OCI-LY3 (cell line): ENCODE results near the gene TSC22D1.

ENCODE experiments used
- H2AFZ ChIP-seq: fragments of 200-600, 300-600 bp; shearing (Covaris generic); 2 replicates; pipeline ENCODE4 v1.6.0; 2014; ENCODE audit warnings: antibody characterized with exemption, low read depth, low read length
- H3K27ac ChIP-seq: fragments of 200-600, 300-600 bp; sonication (generic); 2 replicates; pipeline ENCODE4 v1.5.1; 2014; ENCODE audit warnings: mild to moderate bottlenecking, low read length, moderate library complexity, mixed read lengths
- H3K27me3 ChIP-seq: fragments of 200-600, 300-600 bp; sonication (generic); 2 replicates; pipeline ENCODE4 v1.6.1; 2014; ENCODE audit warnings: low read depth, low read length, mixed read lengths
- H3K36me3 ChIP-seq: fragments of 200-600, 300-600 bp; sonication (generic); replicated peaks from 2 replicates; pipeline ENCODE3; 2014; ENCODE audit warnings: low read depth, low read length, mixed read lengths
- H3K4me1 ChIP-seq: fragments of 300-600, 200-600 bp; sonication (generic); 2 replicates; pipeline ENCODE4 v1.6.1; 2014; ENCODE audit warnings: low read length, mixed read lengths
- H3K4me2 ChIP-seq: fragments of 200-600, 300-600 bp; sonication (generic); 2 replicates; pipeline ENCODE4 v1.6.1; 2014; ENCODE audit warnings: low read length, mixed read lengths
- H3K4me3 ChIP-seq: fragments of 300-600, 200-600 bp; sonication (generic); 2 replicates; pipeline ENCODE4 v1.5.1; 2014; ENCODE audit warnings: antibody characterized with exemption, mild to moderate bottlenecking, low read length, moderate library complexity
- H3K79me2 ChIP-seq: fragments of 300-600, 200-600 bp; shearing (Covaris generic); 2 replicates; pipeline ENCODE4 v1.6.1; 2014; ENCODE audit warnings: mild to moderate bottlenecking, low read length, mixed read lengths
- H3K9ac ChIP-seq: fragments of 300-600, 200-600 bp; shearing (Covaris generic); 2 replicates; pipeline ENCODE4 v1.6.0; 2014; ENCODE audit warnings: mild to moderate bottlenecking, low read length, moderate library complexity
- H3K9me3 ChIP-seq: fragments of 200-600, 300-600 bp; shearing (Covaris generic); 2 replicates; pipeline ENCODE4 v1.6.1; 2014; ENCODE audit warnings: low read length, mixed read lengths; ENCODE audit not compliant: insufficient read depth
- H4K20me1 ChIP-seq: fragments of 200-600, 300-600 bp; sonication (generic); 2 replicates; pipeline ENCODE4 v1.6.1; 2016; ENCODE audit warnings: low read length, mixed read lengths; ENCODE audit not compliant: insufficient read depth
- EZH2phosphoT487 ChIP-seq: fragments of 200-600 bp; shearing (Covaris generic); IDR thresholded peaks from 2 replicates; pipeline ENCODE4 v1.6.1; 2018; ENCODE audit warnings: antibody characterized with exemption, mixed run types, low read depth
- TF ChIP-seq, protein P1 (sequence below): fragments of 200-600, 300-600 bp; sonication (generic); IDR thresholded peaks from 2 replicates; pipeline ENCODE4 v1.5.1; 2014; ENCODE audit warnings: antibody characterized with exemption, low read length, low read depth

Gene TSC22D1

DNA sequence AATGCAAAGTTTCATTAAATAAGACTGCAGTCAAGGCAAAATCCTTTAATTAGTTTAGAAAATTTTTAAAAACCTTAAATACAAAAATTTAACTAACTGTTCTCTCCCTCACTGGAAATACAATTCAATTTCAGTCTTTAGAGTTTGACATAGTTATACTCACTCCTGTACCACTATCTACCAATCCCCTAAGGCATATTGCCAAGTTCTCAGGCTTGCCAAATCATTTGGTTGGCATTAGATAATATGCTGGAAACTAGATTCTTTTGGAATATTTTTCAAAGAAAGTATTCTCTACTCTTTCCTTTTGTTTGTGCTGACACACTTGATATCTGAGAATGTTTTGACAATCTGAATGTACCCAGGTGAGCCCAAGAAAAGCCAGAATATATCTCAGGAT, 77.2 kb downstream of the TSC22D1 start:
- no peak overlapping the region for H3K4me3 ChIP-seq
- peaks cover 6% of the 10 kb centered on the region for H3K9me3 ChIP-seq
- H2AFZ ChIP-seq: no peak overlapping the region
- H3K27me3 ChIP-seq: no peaks in the 10 kb centered on the region
- no peak for TF ChIP-seq EZH2phosphoT487
- TF ChIP-seq, protein P1, sequence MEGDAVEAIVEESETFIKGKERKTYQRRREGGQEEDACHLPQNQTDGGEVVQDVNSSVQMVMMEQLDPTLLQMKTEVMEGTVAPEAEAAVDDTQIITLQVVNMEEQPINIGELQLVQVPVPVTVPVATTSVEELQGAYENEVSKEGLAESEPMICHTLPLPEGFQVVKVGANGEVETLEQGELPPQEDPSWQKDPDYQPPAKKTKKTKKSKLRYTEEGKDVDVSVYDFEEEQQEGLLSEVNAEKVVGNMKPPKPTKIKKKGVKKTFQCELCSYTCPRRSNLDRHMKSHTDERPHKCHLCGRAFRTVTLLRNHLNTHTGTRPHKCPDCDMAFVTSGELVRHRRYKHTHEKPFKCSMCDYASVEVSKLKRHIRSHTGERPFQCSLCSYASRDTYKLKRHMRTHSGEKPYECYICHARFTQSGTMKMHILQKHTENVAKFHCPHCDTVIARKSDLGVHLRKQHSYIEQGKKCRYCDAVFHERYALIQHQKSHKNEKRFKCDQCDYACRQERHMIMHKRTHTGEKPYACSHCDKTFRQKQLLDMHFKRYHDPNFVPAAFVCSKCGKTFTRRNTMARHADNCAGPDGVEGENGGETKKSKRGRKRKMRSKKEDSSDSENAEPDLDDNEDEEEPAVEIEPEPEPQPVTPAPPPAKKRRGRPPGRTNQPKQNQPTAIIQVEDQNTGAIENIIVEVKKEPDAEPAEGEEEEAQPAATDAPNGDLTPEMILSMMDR: no peak
- no peaks in the 10 kb centered on the region for H3K4me1 ChIP-seq
- H3K79me2 ChIP-seq: no peaks in the 10 kb centered on the region
- H3K36me3 ChIP-seq: peaks cover 5% of the 10 kb centered on the region
- no peak overlapping the region for H3K27ac ChIP-seq
- no peak overlapping the region for H3K4me2 ChIP-seq
- no peak overlapping the region for H3K9ac ChIP-seq
- H4K20me1 ChIP-seq: no peaks in the 10 kb centered on the region

DNA sequence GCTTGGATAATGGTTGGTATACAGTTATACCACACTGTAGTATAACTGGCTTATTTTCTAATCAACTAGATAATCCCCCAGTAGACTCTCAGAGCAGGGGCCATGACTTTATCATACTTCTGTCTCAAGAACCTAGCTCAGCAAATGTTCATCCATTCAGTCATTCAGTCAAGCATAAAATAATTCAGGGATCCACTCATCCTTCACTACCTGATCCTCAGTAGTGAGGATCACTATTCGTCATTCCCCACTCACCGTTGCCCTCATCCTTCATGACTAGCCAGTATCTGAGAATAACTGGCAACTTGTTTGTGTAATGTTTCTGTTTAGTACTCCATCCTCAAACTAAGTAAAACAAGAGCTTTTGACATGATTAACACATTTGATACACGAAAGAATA, 77.6 kb downstream of the TSC22D1 start:
- peaks cover 5% of the 10 kb centered on the region for H3K36me3 ChIP-seq
- no peak overlapping the region for H3K9ac ChIP-seq
- H3K27ac ChIP-seq: no peak overlapping the region
- TF ChIP-seq EZH2phosphoT487: no peak
- TF ChIP-seq, protein P1: no peak
- H3K27me3 ChIP-seq: no peaks in the 10 kb centered on the region
- no peak overlapping the region for H3K4me3 ChIP-seq
- H2AFZ ChIP-seq: no peak overlapping the region
- H3K4me2 ChIP-seq: no peak overlapping the region
- no peaks in the 10 kb centered on the region for H3K79me2 ChIP-seq
- H3K4me1 ChIP-seq: no peaks in the 10 kb centered on the region
- no peaks in the 10 kb centered on the region for H4K20me1 ChIP-seq
- peaks cover 6% of the 10 kb centered on the region for H3K9me3 ChIP-seq

DNA sequence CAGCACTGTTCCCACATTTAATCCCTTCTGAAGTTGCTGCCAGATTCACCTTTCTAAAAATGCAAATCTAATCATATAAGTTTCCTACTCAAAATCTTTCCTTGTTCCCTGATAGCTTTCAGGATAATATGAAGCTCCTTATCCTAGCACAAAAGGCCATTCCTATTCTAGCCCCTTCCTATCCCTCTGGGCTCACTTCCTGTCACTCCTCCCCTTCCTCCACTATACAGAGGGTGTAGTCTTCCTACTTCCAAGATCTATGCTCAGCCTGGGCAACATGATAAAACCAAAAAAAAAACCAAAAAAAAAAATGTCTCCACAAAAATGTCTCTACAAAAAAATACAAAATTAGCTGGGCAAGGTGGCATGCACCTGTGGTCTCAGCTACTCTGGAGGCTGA, 78.3 kb downstream of the TSC22D1 start:
- no peak overlapping the region for H3K9ac ChIP-seq
- no peaks in the 10 kb centered on the region for H3K27me3 ChIP-seq
- no peak overlapping the region for H2AFZ ChIP-seq
- H3K4me3 ChIP-seq: no peak overlapping the region
- H3K4me1 ChIP-seq: no peaks in the 10 kb centered on the region
- H3K79me2 ChIP-seq: no peaks in the 10 kb centered on the region
- no peak overlapping the region for H3K27ac ChIP-seq
- peaks cover 5% of the 10 kb centered on the region for H3K36me3 ChIP-seq
- TF ChIP-seq, protein P1: no peak
- TF ChIP-seq EZH2phosphoT487: no peak
- no peak overlapping the region for H3K4me2 ChIP-seq
- H3K9me3 ChIP-seq: peaks cover 6% of the 10 kb centered on the region
- no peaks in the 10 kb centered on the region for H4K20me1 ChIP-seq

DNA sequence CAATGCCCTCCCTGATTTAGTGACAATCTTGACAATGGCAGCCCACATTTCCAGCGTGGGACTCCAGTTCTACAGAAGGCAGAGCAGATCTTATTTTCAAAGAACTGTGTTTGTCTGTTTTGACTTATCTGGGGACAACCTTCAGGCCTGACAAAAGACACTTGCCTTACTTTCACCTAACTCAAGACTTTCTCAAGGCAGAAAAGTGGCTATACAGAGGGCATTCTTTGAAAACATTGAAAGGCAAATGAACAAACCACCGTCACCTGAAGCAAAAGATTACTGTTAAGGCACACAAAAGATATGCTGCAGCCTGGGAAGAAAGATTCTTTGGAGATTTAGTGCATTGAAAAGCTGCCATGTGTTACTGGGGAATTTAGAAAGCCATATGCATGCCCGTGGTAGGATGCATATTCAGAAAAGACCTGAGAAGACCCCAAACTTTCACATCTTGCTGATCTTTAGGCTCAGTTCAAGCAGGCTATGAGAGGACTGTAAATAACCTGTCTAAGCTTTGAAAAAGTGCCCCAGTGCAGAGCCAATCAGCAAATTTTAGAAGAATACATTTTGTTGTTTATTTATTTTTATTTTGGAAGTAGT, 82.8 kb downstream of the TSC22D1 start:
- peaks cover 6% of the 10 kb centered on the region for H3K9me3 ChIP-seq
- H3K27me3 ChIP-seq: no peaks in the 10 kb centered on the region
- H3K9ac ChIP-seq: no peak overlapping the region
- TF ChIP-seq, protein P1: no peak
- no peak for TF ChIP-seq EZH2phosphoT487
- H3K36me3 ChIP-seq: peaks cover 5% of the 10 kb centered on the region
- H3K79me2 ChIP-seq: no peaks in the 10 kb centered on the region
- no peak overlapping the region for H2AFZ ChIP-seq
- no peak overlapping the region for H3K4me2 ChIP-seq
- no peaks in the 10 kb centered on the region for H3K4me1 ChIP-seq
- no peak overlapping the region for H3K4me3 ChIP-seq
- no peaks in the 10 kb centered on the region for H4K20me1 ChIP-seq
- no peak overlapping the region for H3K27ac ChIP-seq
